H1 (cell line): ENCODE measurements around the gene CACNA1G. TPM values are rescaled to one million over a fixed set of nuclear protein-coding genes. Genes with fewer than 3 reads are reported as not detected.

Source experiments
- CTCF ChIA-PET: fragments of 300-600 bp; sonication (Branson Sonifier 250); formaldehyde crosslinking; loops from one replicate; lab custom pipeline; 2021; ENCODE audit not compliant: partially characterized antibody; lab: Charles Lee
- POLR2A ChIA-PET: fragments of 300-600 bp; sonication (Branson Sonifier 250); formaldehyde crosslinking; loops from one replicate; lab custom pipeline; 2021; ENCODE audit warnings: inconsistent platforms; ENCODE audit not compliant: partially characterized antibody; lab: Charles Lee
- DNase-seq, 2 experiments: peaks; one replicate each; pipeline versions ENCODE4 v3.0.0 to v3.0.0-alpha.2; 2010 to 2022; ENCODE audit warnings: low spot score in 2 of 2, low read depth in 1 of 2, mixed read lengths in 1 of 2
- FAIRE-seq: peaks from 2 replicates; lab custom pipeline; 2011; peaks lifted over from hg19 to GRCh38; lab: Jason Lieb, UNC
- H2AFZ ChIP-seq: 2 replicates; pipeline ENCODE4 v1.8.1; 2012; ENCODE audit warnings: low read length, inconsistent platforms
- H2AK5ac ChIP-seq: 2 replicates; pipeline ENCODE4 v1.6.1; 2013; ENCODE audit warnings: low read depth, low read length
- H2BK120ac ChIP-seq: replicated peaks from 2 replicates; pipeline ENCODE3; 2013; ENCODE audit warnings: low read depth, low read length, inconsistent platforms
- H2BK12ac ChIP-seq: 2 replicates; pipeline ENCODE4 v1.6.1; 2013; ENCODE audit warnings: low read depth, low read length
- H2BK15ac ChIP-seq: 2 replicates; pipeline ENCODE4 v1.6.1; 2013; ENCODE audit warnings: low read length
- H2BK20ac ChIP-seq: 2 replicates; pipeline ENCODE4 v1.6.1; 2013; ENCODE audit warnings: low read length
- H2BK5ac ChIP-seq: 2 replicates; pipeline ENCODE4 v1.6.1; 2013; ENCODE audit warnings: low read depth, low read length
- H3K14ac ChIP-seq: 2 replicates; pipeline ENCODE4 v1.6.1; 2013; ENCODE audit warnings: inconsistent platforms; ENCODE audit not compliant: insufficient read length
- H3K18ac ChIP-seq: 2 replicates; pipeline ENCODE4 v1.6.1; 2013; ENCODE audit warnings: low read length; ENCODE audit errors: extremely low read depth
- H3K23ac ChIP-seq: 2 replicates; pipeline ENCODE4 v1.6.1; 2013; ENCODE audit warnings: inconsistent platforms; ENCODE audit not compliant: insufficient read length
- H3K23me2 ChIP-seq: 2 replicates; pipeline ENCODE4 v1.6.1; 2013; ENCODE audit warnings: low read depth, low read length
- H3K27ac ChIP-seq: 2 replicates; pipeline ENCODE4 v1.6.1; 2011; ENCODE audit warnings: low read depth, low read length, inconsistent platforms
- H3K27me3 ChIP-seq, 4 experiments: replicated peaks in 1 of 4; 1 replicate in 1 of 4; 2 replicates in 3 of 4; pipeline versions ENCODE4 v1.6.1 to v1.8.1; 2011 to 2013; ENCODE audit warnings: low read length in 3 of 4, mild to moderate bottlenecking in 3 of 4, inconsistent platforms in 2 of 4, mixed read lengths in 2 of 4, moderate library complexity in 1 of 4; ENCODE audit not compliant: control insufficient read depth in 3 of 4, insufficient read depth in 3 of 4; ENCODE audit errors: extremely low read depth in 1 of 4
- H3K36me3 ChIP-seq, 4 experiments: 2 replicates each; pipeline versions ENCODE4 v1.6.1 to v1.8.1; 2011 to 2013; ENCODE audit warnings: mild to moderate bottlenecking in 4 of 4, low read length in 3 of 4, moderate library complexity in 2 of 4, control low read depth in 1 of 4, inconsistent platforms in 1 of 4; ENCODE audit not compliant: insufficient read depth in 4 of 4, control insufficient read depth in 2 of 4
- H3K4ac ChIP-seq: replicated peaks from 2 replicates; pipeline ENCODE3; 2013; ENCODE audit warnings: low read length, low read depth, mixed read lengths, inconsistent platforms; ENCODE audit not compliant: insufficient read length
- H3K4me1 ChIP-seq, 4 experiments: replicated peaks in 1 of 4; 1 replicate in 1 of 4; 2 replicates in 3 of 4; pipeline versions ENCODE4 v1.6.1 to v1.8.1; 2011 to 2013; ENCODE audit warnings: low read length in 3 of 4, inconsistent platforms in 2 of 4, mixed read lengths in 1 of 4; ENCODE audit not compliant: insufficient read depth in 4 of 4, control insufficient read depth in 3 of 4
- H3K4me2 ChIP-seq, 2 experiments: 2 replicates each; pipeline versions ENCODE4 v1.6.1 to v1.8.1; 2011 to 2013; ENCODE audit warnings: low read depth in 2 of 2, low read length in 2 of 2, control low read depth in 1 of 2, inconsistent platforms in 1 of 2, mild to moderate bottlenecking in 1 of 2; ENCODE audit not compliant: insufficient read depth in 1 of 2
- H3K4me3 ChIP-seq, 4 experiments: fragments of 200-600, 300-600 bp in 1 of 4; sonication (generic), shearing (Covaris generic), sonication (Bioruptor Twin) in 1 of 4; 2 replicates each; pipeline versions ENCODE4 v1.5.1 to v1.8.1; 2011 to 2016; ENCODE audit warnings: low read length in 4 of 4, low read depth in 3 of 4, control low read depth in 2 of 4, inconsistent platforms in 2 of 4, mild to moderate bottlenecking in 2 of 4, mixed read lengths in 1 of 4, moderate library complexity in 1 of 4; ENCODE audit not compliant: insufficient read depth in 2 of 4; ENCODE audit errors: extremely low read depth in 1 of 4
- H3K56ac ChIP-seq: replicated peaks from 2 replicates; pipeline ENCODE3; 2013; ENCODE audit warnings: low read depth, mild to moderate bottlenecking, mixed read lengths, low read length, inconsistent platforms; ENCODE audit not compliant: insufficient read length
- H3K79me1 ChIP-seq: 2 replicates; pipeline ENCODE4 v1.6.1; 2013; ENCODE audit warnings: low read depth, low read length, control low read depth
- H3K79me2 ChIP-seq, 2 experiments: 2 replicates each; pipeline versions ENCODE4 v1.6.1 to v1.8.1; 2012 to 2013; ENCODE audit warnings: low read length in 2 of 2, mild to moderate bottlenecking in 2 of 2, inconsistent platforms in 1 of 2; ENCODE audit not compliant: insufficient read depth in 2 of 2, control insufficient read depth in 1 of 2
- H3K9ac ChIP-seq, 4 experiments: replicated peaks in 1 of 4; 1 replicate in 1 of 4; 2 replicates in 3 of 4; pipeline versions ENCODE4 v1.6.1 to v1.8.1; 2011 to 2013; ENCODE audit warnings: low read depth in 3 of 4, low read length in 3 of 4, control low read depth in 2 of 4, mild to moderate bottlenecking in 2 of 4, moderate library complexity in 2 of 4, inconsistent platforms in 1 of 4; ENCODE audit errors: extremely low read depth in 1 of 4
- H3K9me3 ChIP-seq, 2 experiments: 2 replicates each; pipeline versions ENCODE4 v1.6.1 to v1.8.1; 2012 to 2013; ENCODE audit warnings: mild to moderate bottlenecking in 2 of 2, moderate library complexity in 2 of 2, control low read depth in 1 of 2, inconsistent platforms in 1 of 2, low read depth in 1 of 2, low read length in 1 of 2, mixed read lengths in 1 of 2; ENCODE audit not compliant: insufficient read depth in 2 of 2
- H4K20me1 ChIP-seq, 2 experiments: replicated peaks in 1 of 2; 2 replicates each; pipeline versions ENCODE3 to v1.8.1; 2011 to 2013; ENCODE audit warnings: inconsistent platforms in 2 of 2, low read length in 2 of 2, mild to moderate bottlenecking in 1 of 2; ENCODE audit not compliant: insufficient read depth in 2 of 2, control insufficient read depth in 1 of 2
- H4K5ac ChIP-seq: 2 replicates; pipeline ENCODE4 v1.6.1; 2013; ENCODE audit warnings: low read length, low read depth, mixed read lengths, inconsistent platforms; ENCODE audit not compliant: insufficient read length
- H4K8ac ChIP-seq: 2 replicates; pipeline ENCODE4 v1.8.0; 2013; ENCODE audit warnings: mild to moderate bottlenecking, moderate library complexity, low read length, inconsistent platforms; ENCODE audit not compliant: insufficient read depth; ENCODE audit errors: extremely low read depth
- H4K91ac ChIP-seq: replicated peaks from 2 replicates; pipeline ENCODE3; 2013; ENCODE audit warnings: low read length, mixed read lengths, inconsistent platforms; ENCODE audit not compliant: insufficient read length
- BRCA1 ChIP-seq: IDR thresholded peaks from 2 replicates; pipeline ENCODE4 v1.6.1; 2012; ENCODE audit warnings: low read depth, low read length, improper control_type of control experiment
- CEBPB ChIP-seq: IDR thresholded peaks from 2 replicates; pipeline ENCODE4 v1.6.1; 2012; ENCODE audit warnings: low read depth, low read length
- GTF2F1 ChIP-seq: IDR thresholded peaks from 2 replicates; pipeline ENCODE4 v1.6.1; 2012; ENCODE audit warnings: low read depth, low read length, improper control_type of control experiment, borderline replicate concordance
- SIN3A ChIP-seq, 2 experiments: IDR thresholded peaks in 1 of 2; conservative IDR thresholded peaks in 1 of 2; 2 replicates each; pipeline ENCODE4 v1.6.1; 2011 to 2012; ENCODE audit warnings: low read length in 2 of 2, improper control_type of control experiment in 1 of 2, low read depth in 1 of 2, mild to moderate bottlenecking in 1 of 2
- WGBS, 2 experiments: shearing (Covaris generic) in 1 of 2; methylation state at CpG; one replicate each; pipeline versions ENCODE4 v1.1.6 to v1.1.7; 2013 to 2015; ENCODE audit warnings: low lambda C conversion rate in 2 of 2, mixed read lengths in 2 of 2, inconsistent platforms in 1 of 2, low coverage in 1 of 2, missing lambda C conversion rate in 1 of 2; ENCODE audit not compliant: insufficient replicate concordance in 2 of 2, insufficient coverage in 1 of 2, insufficient read length in 1 of 2; ENCODE audit errors: extremely low coverage in 1 of 2, missing lambda C conversion rate in 1 of 2; 5-methylcytosine and 5-hydroxymethylcytosine counted together
- polyA plus RNA-seq, 7 experiments: library from polyadenylated mRNA; depleted of rRNA in 3 of 7; stranded (reverse) in 5 of 7; unstranded in 2 of 7; fragments of >200 nt in 5 of 7; fragments of 200-250 nt in 2 of 7; gene quantifications; 1 replicate in 5 of 7; 2 replicates in 1 of 7; 4 replicates in 1 of 7; pipeline versions ENCODE4 v1.2.1 to v1.2.3, GENCODE V29; 2011 to 2013; ENCODE audit warnings: missing spikeins in 2 of 7, mixed read lengths in 2 of 7
- total RNA-seq: library from RNA; stranded (reverse); fragmentation: NEBNext Ultra II Directional; extraction: Animal tissue kit (Norgen Biotek cat#: 25700); gene quantifications from 2 replicates; pipeline ENCODE4 v1.2.1, GENCODE V29; 2021

CACNA1G gene
- total and polyA plus RNA-seq, 2 of the 8 experiments (the other 6 are each of a cell fraction or from before 2014, with no cell fraction given) = 2.9 to 4.9 TPM

- Histone ChIP-seq H3K4me3 (no peak overlapping the region), H3K79me2 (no peaks in the 10 kb centered on the region), H2BK20ac (no peak overlapping the region), H4K20me1 (no peaks in the 10 kb centered on the region), H3K4me1 (peaks cover 6 to 25% (median 17%) of the 10 kb centered on the region in 4 experiments), H2AFZ (no peak overlapping the region), H2BK15ac (peak overlapping the region; percentile 88; the same call in 1 of the 2 replicates), H3K18ac (no peak overlapping the region), H3K9me3 (no peaks in the 10 kb centered on the region), H4K91ac (no peak overlapping the region), H2BK5ac (no peak overlapping the region), H4K8ac (no peak overlapping the region), H3K23ac (no peak overlapping the region), H3K4me2 (no peak overlapping the region), H3K27ac (no peak overlapping the region), H2AK5ac (no peak overlapping the region), H2BK120ac (no peak overlapping the region), H3K23me2 (peaks cover 5% of the 10 kb centered on the region; the same call in 1 of the 2 replicates), H3K56ac (no peak overlapping the region), H3K9ac (no peak overlapping the region), H3K4ac (no peak overlapping the region), H3K36me3 (no peaks in the 10 kb centered on the region), H3K14ac (no peak overlapping the region), H4K5ac (no peak overlapping the region), H3K27me3 (peaks cover 0 to 6% (median 5%) of the 10 kb centered on the region in 4 experiments; a peak in 4 of 7 replicates), H3K79me1 (no peaks in the 10 kb centered on the region)
- no peak for FAIRE-seq
- POLR2A ChIA-PET = no interaction called here
- 90% methylated on average over 7 of the region's 7 CpGs; no CpG with 5 or more reads in 1 of the 2 experiments for WGBS, 2 experiments
- CTCF ChIA-PET = interaction anchor here (1.0 to 2.9 kb wide), 12 partner anchors 11 to 153 kb away, joined by 3 to 21 read pairs (median 4); no protein-coding TSS in a partner anchor
- DNase-seq = no peak
- TF ChIP-seq SIN3A (conservative IDR thresholded peaks at IDR 0.05 in 1 of 2, IDR thresholded peaks at IDR 0.05 in 1 of 2; ENCODE audit: low read depth in 1 of 2, low read length in 2 of 2) (no peak), BRCA1 (no peak), GTF2F1 (no peak), CEBPB (no peak)
- TF ChIP-seq, all 59 proteins: peak for 0
- no peak overlapping the region for H2BK12ac ChIP-seq
Observed at GRCh38 chr17:50544516-50544915, 16.0 kb upstream of the CACNA1G start.
